SU-DHL-6 (cell line): ENCODE measurements around the gene PGLYRP4.

Experiments used
- CTCF ChIP-seq: fragments of 200-600 bp; sonication (generic); IDR thresholded peaks from one replicate; pipeline ENCODE4 v1.5.1; 2017; ENCODE audit warnings: antibody characterized with exemption, mild to moderate bottlenecking, low read length, moderate library complexity; ENCODE audit not compliant: insufficient read depth, poor library complexity, severe bottlenecking
- EZH2phosphoT487 ChIP-seq: fragments of 200-600 bp; sonication (generic), shearing (Covaris generic); conservative IDR thresholded peaks from 2 replicates; pipeline ENCODE4 v1.6.1; 2018; ENCODE audit warnings: mild to moderate bottlenecking, antibody characterized with exemption, low read length, moderate library complexity, mixed read lengths

DNA sequence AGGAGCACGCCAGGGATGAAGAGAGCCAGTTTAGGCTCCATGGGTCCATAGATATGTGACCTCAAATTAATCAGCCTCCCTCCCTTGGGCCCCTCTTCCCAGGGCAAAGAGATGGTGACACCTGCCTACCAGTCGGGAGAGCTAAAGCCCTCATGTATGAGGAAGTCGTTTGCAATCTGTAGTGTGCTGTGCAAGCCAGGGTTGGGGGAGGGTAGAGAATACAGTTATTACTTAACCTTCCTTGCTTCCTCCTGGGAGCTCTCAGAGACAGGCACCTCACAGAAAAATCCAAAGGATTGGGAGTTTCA, 4.0 kb downstream of the PGLYRP4 start:
- TF ChIP-seq CTCF (no peak), EZH2phosphoT487 (no peak)
